GM18870 (cell line): ENCODE results near the gene RPSA.
"Not testable (repeated sequence)": the region's sequence is repeated elsewhere in the genome, so short reads cannot be mapped to it uniquely, and the experiment has no call there.

ENCODE experiments used
- ATAC-seq: cut with Tn5 transposase; IDR thresholded peaks from one replicate; pipeline ENCODE4 v1.9.1; 2021; ENCODE audit warnings: moderate library complexity; ENCODE audit not compliant: unreplicated experiment

RPSA gene

GRCh38 chr3:39388153-39388552, 18.4 kb upstream of the RPSA start:
- no peak for ATAC-seq

- ATAC-seq: peak; percentile 89
Measured at GRCh38 chr3:39388741-39389248, 17.7 kb upstream of the RPSA start.

GRCh38 chr3:39390181-39390580, 16.3 kb upstream of the RPSA start:
- no peak for ATAC-seq

- ATAC-seq: no peak
Measured at GRCh38 chr3:39396690-39397089, 9.8 kb upstream of the RPSA start.

GRCh38 chr3:39398700-39399099, 7.8 kb upstream of the RPSA start:
- no peak for ATAC-seq

- ATAC-seq: no peak
Measured at GRCh38 chr3:39401983-39402382, 4.5 kb upstream of the RPSA start.

GRCh38 chr3:39404943-39405686, 1.4 kb upstream of the RPSA start:
- no peak for ATAC-seq

- no peak for ATAC-seq
Measured at GRCh38 chr3:39405687-39406367, 693 bp upstream of the RPSA start.

GRCh38 chr3:39407259-39407629, 724 bp downstream of the RPSA start:
- ATAC-seq: no peak

GRCh38 chr3:39407773-39408492, 1.4 kb downstream of the RPSA start:
- ATAC-seq: no peak

GRCh38 chr3:39408493-39409372, 2.2 kb downstream of the RPSA start:
- no peak for ATAC-seq

GRCh38 chr3:39409514-39410136, 3.1 kb downstream of the RPSA start:
- ATAC-seq: no peak

- ATAC-seq: no peak
Measured at GRCh38 chr3:39410893-39411292, 4.4 kb downstream of the RPSA start.

GRCh38 chr3:39412668-39413260, 6.2 kb downstream of the RPSA start:
- no peak for ATAC-seq

- no peak for ATAC-seq
Measured at GRCh38 chr3:39413691-39414420, 7.3 kb downstream of the RPSA start.

GRCh38 chr3:39414421-39414907, 7.9 kb downstream of the RPSA start:
- ATAC-seq: no peak

GRCh38 chr3:39415302-39415701, 8.8 kb downstream of the RPSA start:
- ATAC-seq: not testable (repeated sequence)

GRCh38 chr3:39415983-39416382, 9.5 kb downstream of the RPSA start:
- ATAC-seq: no peak

- not testable (repeated sequence) for ATAC-seq
Measured at GRCh38 chr3:39416998-39417397, 10.5 kb downstream of the RPSA start.
